Activated T-cell treated with anti-CD3 and anti-CD28 coated beads, Interleukin-2, amount 50 U/mL, for 24 hours (primary cell): Measurements from ENCODE around the gene ERP44.

Experiments used
- DNase-seq: peaks from one replicate; pipeline ENCODE4 v3.0.0-alpha.2; 2020
- H3K27ac Mint-ChIP-seq: 2 replicates; pipeline ENCODE4 v1.8.0; 2020; ENCODE audit warnings: mild to moderate bottlenecking, mixed read lengths
- H3K27me3 Mint-ChIP-seq: 2 replicates; pipeline ENCODE4 v1.8.0; 2020; ENCODE audit warnings: mixed read lengths
- H3K36me3 Mint-ChIP-seq: 2 replicates; pipeline ENCODE4 v1.8.0; 2020; ENCODE audit warnings: low read depth, mixed read lengths
- H3K4me1 Mint-ChIP-seq: 2 replicates; pipeline ENCODE4 v1.8.0; 2020; ENCODE audit warnings: low read depth, mixed read lengths
- H3K4me3 Mint-ChIP-seq: 2 replicates; pipeline ENCODE4 v1.8.0; 2020; ENCODE audit warnings: mild to moderate bottlenecking, moderate library complexity, mixed read lengths
- H3K9me3 Mint-ChIP-seq: 2 replicates; pipeline ENCODE4 v1.8.0; 2020; ENCODE audit warnings: mixed read lengths

The ERP44 gene

DNA sequence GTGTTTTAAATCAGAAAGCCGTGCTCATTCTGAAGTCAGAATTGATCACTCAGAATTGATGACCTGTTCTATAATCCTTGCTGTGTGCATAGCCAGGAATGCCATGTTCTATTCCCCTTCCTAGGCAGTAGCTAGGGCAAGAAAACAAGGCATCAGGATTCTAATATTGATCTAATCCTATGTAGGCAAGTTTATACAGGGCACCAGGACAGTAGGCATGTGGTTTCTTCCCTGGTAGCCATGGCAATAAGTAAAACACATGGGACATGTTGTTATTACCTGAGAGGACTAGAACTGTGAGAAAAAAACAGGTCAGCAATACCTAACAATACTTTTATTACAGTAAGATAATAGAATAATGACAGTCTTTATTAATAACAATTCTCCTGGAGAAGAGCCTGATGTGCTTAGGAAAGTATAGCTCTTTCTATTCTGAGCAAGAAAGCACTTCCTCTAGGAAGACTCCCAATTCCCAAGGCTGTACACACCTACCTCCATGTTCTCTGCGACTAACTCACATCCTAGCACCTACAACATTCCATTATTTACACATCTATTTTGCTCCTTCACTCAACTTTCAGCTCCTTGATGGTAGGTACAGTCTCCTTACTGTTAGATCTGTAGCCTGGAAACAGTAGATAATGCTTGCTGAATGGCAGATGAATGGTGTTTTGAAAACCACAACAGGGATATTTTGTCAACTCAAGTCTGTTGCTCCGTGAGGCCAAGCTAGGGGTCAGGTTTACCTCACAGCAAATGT lies 121.6 kb downstream of the ERP44 start:
- Mint-ChIP-seq H3K27ac (peak overlapping the region; percentile 9), H3K4me3 (no peak overlapping the region), H3K27me3 (no peaks in the 10 kb centered on the region), H3K36me3 (peaks cover 52% of the 10 kb centered on the region), H3K4me1 (no peaks in the 10 kb centered on the region), H3K9me3 (no peaks in the 10 kb centered on the region)
- no peak for DNase-seq

DNA sequence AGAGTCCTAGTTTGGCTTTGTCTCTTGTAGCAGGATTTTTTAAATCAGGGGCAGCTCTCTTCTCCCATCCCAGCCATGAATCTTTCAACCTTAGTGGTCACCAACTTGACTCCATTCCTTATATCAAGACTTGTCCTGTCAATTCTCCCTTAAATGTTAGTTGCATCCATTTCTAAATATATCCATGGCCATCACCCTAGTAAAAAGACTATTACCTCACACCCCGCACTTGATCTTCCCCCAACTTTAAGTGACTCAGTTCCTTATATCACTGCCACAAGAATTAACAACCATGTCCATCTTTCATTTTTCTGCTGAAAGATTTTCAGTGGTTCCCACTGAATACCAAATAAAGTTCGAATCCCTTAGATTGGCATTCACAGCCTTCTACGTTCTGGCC lies 125.3 kb downstream of the ERP44 start:
- Mint-ChIP-seq H3K27me3 (no peaks in the 10 kb centered on the region), H3K36me3 (peaks cover 56% of the 10 kb centered on the region), H3K27ac (no peak overlapping the region), H3K4me3 (no peak overlapping the region), H3K9me3 (no peaks in the 10 kb centered on the region), H3K4me1 (no peaks in the 10 kb centered on the region)
- DNase-seq: no peak

DNA sequence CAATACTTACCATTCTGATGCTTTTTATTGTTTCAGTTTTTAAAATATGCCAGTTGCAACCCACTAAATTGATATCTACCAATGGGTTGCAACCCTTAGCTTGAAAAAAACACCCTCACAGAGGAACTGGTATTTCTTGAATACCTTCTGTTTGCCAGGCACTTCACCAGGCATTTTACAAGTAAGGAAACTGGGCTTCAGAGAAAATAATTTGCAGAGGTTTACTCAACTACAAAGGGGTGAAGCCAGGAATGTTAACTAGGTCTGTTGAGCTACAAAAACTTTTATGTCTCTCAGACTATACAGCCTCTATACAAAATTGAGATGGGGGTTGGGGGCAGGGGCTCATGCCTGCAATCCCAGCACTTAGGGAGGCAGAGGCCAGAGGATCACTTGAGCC lies 127.4 kb downstream of the ERP44 start:
- H3K27ac Mint-ChIP-seq: no peak overlapping the region
- no peak for DNase-seq
- no peaks in the 10 kb centered on the region for H3K27me3 Mint-ChIP-seq
- H3K9me3 Mint-ChIP-seq: no peaks in the 10 kb centered on the region
- H3K4me3 Mint-ChIP-seq: no peak overlapping the region
- H3K36me3 Mint-ChIP-seq: peaks cover 65% of the 10 kb centered on the region
- no peaks in the 10 kb centered on the region for H3K4me1 Mint-ChIP-seq

DNA sequence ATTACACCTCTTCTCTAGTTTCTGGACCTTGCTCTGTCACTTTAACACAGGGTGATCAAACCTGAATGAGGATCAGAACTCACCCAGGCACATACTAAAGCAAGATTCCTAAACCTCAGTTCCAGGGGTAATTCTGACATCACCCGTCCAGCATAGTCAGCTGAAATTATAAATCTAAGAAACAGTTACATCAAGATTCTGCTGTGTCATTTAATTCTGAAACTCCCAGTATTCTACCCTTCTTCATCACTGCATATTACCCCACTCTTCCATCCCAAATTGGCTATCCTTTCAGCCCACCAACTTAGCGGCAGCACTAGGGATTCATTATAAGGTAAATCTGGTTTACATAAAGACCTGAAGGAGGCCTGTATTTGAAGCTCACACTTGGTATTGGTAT lies 128.3 kb downstream of the ERP44 start:
- H3K27ac Mint-ChIP-seq: peak overlapping the region; percentile 24
- no peak overlapping the region for H3K4me3 Mint-ChIP-seq
- H3K9me3 Mint-ChIP-seq: no peaks in the 10 kb centered on the region

DNA sequence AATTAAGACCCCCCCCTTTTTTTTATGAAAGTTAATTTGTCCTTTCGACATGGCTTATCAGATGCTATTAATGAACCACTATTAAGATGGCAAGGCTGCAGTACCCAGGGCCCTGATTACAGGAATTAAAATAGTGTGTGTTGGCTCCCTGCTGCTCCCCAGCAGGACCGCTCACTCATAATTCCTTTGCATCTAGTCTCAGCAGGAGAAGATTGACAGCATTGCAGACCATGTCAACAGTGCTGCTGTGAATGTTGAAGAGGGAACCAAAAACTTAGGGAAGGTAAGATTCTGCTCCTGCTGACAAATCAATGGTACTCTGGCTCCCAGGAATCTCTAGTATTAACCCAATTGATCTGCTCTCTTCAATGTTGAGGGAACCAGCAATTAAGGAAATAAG lies 131.3 kb downstream of the ERP44 start:
- H3K36me3 Mint-ChIP-seq: peaks cover 58% of the 10 kb centered on the region

More for the DNA sequence above, 128.3 kb downstream of the ERP44 start:
- Mint-ChIP-seq H3K36me3 (peaks cover 61% of the 10 kb centered on the region), H3K27me3 (no peaks in the 10 kb centered on the region), H3K4me1 (no peaks in the 10 kb centered on the region)
- DNase-seq: no peak

DNA sequence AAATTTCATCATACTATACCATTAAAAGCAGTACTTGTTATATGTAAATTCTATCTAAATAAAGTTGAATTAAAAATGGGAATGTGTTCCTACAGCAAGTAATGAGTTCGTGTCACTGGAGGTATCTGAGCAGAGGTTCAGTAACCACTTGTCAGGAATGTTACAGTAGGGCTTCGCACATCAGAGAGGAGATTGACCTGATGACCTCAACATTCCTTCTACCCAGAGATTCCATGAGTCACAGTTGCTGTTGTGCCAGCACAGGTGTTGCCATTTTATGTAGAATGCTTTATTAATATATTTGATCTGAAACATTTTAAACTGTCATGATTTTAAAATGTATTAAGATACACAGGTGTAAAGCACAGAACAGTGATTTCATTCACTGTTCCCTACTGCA lies 132.1 kb downstream of the ERP44 start:
- peaks cover 60% of the 10 kb centered on the region for H3K36me3 Mint-ChIP-seq

More for the DNA sequence above, 131.3 kb downstream of the ERP44 start:
- H3K27ac Mint-ChIP-seq: no peak overlapping the region
- no peaks in the 10 kb centered on the region for H3K4me1 Mint-ChIP-seq
- no peak overlapping the region for H3K4me3 Mint-ChIP-seq
- no peaks in the 10 kb centered on the region for H3K9me3 Mint-ChIP-seq
- DNase-seq: no peak
- no peaks in the 10 kb centered on the region for H3K27me3 Mint-ChIP-seq

DNA sequence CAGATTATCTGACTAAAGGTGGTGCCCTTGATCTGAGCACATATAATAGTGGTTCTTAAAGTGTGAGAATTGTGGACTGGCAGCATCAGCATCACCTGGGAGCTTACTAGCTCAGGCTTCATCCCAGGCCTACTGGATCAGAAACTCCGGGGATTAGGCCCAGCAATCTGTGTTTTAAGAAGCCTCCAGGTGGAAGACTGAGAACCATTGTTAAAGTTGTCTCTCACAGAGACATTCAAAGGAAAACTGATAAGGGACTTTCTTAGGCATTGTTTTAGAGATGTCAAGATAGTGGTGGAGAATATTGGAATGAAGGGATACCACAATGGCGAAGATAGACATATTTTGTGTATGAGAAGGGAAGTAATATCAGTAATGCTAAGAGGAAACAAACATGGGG lies 132.8 kb downstream of the ERP44 start:
- DNase-seq: no peak
- Mint-ChIP-seq H3K27ac (no peak overlapping the region), H3K36me3 (peaks cover 68% of the 10 kb centered on the region), H3K9me3 (no peaks in the 10 kb centered on the region), H3K4me1 (no peaks in the 10 kb centered on the region), H3K27me3 (no peaks in the 10 kb centered on the region), H3K4me3 (no peak overlapping the region)

More for the DNA sequence above, 132.1 kb downstream of the ERP44 start:
- no peak overlapping the region for H3K4me3 Mint-ChIP-seq
- no peaks in the 10 kb centered on the region for H3K27me3 Mint-ChIP-seq
- H3K4me1 Mint-ChIP-seq: no peaks in the 10 kb centered on the region
- H3K27ac Mint-ChIP-seq: no peak overlapping the region
- H3K9me3 Mint-ChIP-seq: no peaks in the 10 kb centered on the region
- DNase-seq: no peak

DNA sequence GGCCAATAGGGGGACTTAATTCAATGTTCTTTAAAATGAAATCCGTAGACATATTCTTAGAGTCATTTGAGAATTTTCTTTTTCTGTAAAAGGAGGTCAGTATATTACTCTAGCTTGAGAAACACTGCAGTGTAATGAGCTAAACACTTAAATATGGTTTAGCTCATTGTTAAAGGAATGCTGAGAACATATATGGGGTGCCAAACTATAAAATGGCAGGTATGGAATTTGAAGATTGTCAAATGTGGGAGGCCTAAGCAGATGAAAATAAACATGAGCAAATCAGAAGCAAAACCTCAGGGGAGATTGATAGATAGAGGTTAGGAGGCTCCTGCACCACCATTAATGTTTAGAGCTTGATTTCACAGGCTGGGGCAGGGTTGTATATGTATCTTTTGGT lies 134.5 kb downstream of the ERP44 start:
- Mint-ChIP-seq H3K27me3 (no peaks in the 10 kb centered on the region), H3K4me1 (no peaks in the 10 kb centered on the region), H3K27ac (no peak overlapping the region), H3K36me3 (peaks cover 63% of the 10 kb centered on the region), H3K9me3 (no peaks in the 10 kb centered on the region), H3K4me3 (no peak overlapping the region)
- DNase-seq: no peak

DNA sequence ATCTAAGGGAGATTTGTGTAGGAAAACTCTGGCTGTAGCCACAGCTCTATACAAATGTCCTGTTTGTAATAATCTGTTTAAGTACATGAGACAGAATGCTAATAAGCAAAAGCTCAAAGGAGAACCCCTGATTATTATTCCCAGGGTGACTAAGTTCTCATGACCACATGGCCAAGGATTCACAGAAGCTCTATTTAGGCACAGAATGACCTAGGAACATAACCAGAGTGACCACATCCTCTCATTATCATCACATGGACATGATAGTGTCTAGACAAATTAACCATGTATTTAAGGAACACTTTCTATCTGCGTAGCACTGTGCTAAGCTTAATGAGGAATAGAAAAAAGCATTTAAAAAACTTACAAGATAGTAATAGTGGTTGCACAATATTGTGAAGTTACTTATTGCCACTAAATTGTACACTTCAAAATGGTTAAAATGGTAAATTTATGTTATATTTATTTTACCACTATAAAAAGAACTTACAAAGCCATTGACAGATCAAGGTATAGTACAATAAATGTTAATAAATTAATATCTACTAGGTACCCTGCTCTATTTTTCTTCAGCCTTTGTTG lies 136.0 kb downstream of the ERP44 start:
- Mint-ChIP-seq H3K4me1 (no peaks in the 10 kb centered on the region), H3K9me3 (no peaks in the 10 kb centered on the region), H3K4me3 (no peak overlapping the region), H3K36me3 (peaks cover 61% of the 10 kb centered on the region), H3K27ac (no peak overlapping the region), H3K27me3 (no peaks in the 10 kb centered on the region)
- DNase-seq: no peak

DNA sequence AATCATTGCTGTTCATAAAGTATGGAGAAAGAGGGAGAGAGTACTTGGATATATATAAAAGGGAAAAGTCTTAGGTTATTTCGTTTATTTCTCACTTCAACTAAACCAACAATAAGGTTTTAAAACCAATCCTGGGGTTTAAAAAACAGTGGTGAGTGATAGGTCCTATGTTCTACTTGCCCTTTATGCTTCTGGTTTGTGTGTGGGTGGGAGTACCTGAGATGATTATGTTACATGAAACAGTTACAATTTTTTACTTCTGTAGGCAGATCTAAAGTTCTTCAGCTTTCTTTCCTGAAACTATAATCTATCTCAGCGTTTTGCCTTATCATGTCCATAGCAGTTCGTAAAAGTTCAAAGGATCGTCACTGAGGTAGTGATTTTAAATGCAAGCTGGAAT lies 143.2 kb downstream of the ERP44 start:
- Mint-ChIP-seq H3K27ac (peak overlapping the region; percentile 69), H3K27me3 (no peaks in the 10 kb centered on the region), H3K4me1 (peaks cover 31% of the 10 kb centered on the region), H3K4me3 (peak overlapping the region; percentile 23), H3K36me3 (peaks cover 52% of the 10 kb centered on the region), H3K9me3 (no peaks in the 10 kb centered on the region)
- DNase-seq: no peak

DNA sequence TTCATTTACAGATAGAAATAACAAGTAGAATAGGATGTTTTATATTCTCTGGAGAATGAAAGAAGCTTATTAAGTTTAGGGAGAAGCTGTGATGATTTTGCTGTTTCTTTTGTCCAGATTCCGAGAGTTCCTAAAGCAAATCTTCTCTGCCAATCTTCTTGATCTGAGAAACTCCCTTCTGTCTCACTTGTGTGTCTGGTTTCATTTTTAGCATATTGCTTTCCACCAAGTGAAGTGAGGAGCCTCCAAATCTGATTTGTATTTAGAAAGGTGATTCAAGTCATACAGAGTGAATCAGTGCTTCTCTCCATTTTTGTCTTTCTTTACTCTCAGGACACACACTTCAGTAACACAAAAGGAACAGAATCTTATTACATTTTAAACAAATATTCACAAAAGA lies 144.0 kb downstream of the ERP44 start:
- Mint-ChIP-seq H3K9me3 (no peaks in the 10 kb centered on the region), H3K27ac (peak overlapping the region; percentile 85), H3K36me3 (peaks cover 51% of the 10 kb centered on the region), H3K4me1 (peaks cover 34% of the 10 kb centered on the region), H3K4me3 (peak overlapping the region; percentile 15), H3K27me3 (no peaks in the 10 kb centered on the region)
- DNase-seq: no peak

DNA sequence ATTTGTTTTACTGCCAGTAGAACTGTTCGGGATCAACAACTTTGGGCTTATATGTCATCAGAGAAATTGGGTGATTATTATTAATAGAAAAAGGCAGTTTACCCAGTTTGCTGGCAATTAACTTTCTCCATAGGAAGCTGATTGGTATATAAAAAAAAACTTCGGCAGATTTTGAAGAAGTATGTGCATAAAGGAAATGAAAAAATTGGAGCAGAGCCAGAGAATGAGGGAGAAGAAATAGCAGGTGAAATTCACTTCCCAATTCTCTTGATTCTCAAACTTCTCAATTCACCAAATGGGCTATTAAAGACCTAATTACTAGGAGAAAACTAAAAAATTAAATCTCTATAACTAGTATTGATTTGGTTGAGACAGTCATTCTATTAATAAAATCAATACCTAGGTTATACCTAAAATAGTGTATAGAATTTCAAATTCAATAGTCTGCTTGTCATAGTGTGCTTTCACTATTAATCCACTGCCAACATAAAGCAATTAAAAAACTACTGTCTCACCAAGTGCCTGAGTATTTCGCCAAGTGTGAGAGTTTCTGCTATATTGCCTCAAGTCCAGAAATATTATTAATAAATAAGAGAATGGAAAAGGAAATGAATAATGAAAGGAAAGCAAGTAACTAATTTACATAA lies 144.8 kb downstream of the ERP44 start:
- no peak overlapping the region for H3K27ac Mint-ChIP-seq
- peaks cover 36% of the 10 kb centered on the region for H3K4me1 Mint-ChIP-seq
- H3K4me3 Mint-ChIP-seq: no peak overlapping the region
- no peaks in the 10 kb centered on the region for H3K9me3 Mint-ChIP-seq
- H3K36me3 Mint-ChIP-seq: peaks cover 47% of the 10 kb centered on the region
- no peaks in the 10 kb centered on the region for H3K27me3 Mint-ChIP-seq
- no peak for DNase-seq

DNA sequence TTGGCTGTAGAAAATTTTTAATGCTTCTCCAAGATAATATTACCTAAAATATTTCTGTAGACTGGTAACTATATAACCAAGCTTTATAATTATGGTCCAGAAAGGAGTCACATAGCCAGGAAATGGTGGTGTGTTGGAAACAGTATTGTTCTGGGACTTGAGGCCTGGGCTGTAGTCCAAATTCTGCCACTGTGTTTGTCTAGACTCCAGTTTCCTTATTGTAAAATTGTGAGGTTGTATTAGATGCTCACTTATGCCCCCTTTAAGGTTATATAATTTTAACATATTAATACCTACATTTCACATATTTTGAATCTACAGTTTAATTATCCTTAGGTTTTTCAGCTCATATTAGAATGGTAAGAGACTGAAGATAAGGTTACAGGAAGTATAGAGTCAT lies 149.9 kb downstream of the ERP44 start:
- Mint-ChIP-seq H3K27me3 (no peaks in the 10 kb centered on the region), H3K36me3 (peaks cover 31% of the 10 kb centered on the region), H3K4me3 (no peak overlapping the region), H3K4me1 (peaks cover 19% of the 10 kb centered on the region), H3K9me3 (no peaks in the 10 kb centered on the region), H3K27ac (no peak overlapping the region)
- DNase-seq: no peak

DNA sequence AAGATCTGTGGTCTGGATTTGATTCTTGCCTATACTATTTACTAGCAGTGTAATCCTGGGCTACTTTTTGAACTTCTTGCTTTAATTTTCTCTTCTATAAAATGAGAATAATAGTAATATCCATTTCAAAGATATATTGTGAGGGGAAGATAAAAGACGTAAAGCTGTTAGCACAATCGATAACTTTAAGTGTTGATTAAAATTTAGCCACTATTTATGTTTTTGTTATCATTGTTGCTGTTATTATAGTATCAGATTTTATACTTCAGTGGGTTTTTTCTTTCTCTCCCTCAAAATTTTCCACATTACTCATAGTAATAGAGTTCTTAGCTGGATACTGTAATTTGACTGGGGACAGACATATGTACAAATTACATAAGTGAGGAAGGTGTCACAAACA lies 150.3 kb downstream of the ERP44 start:
- Mint-ChIP-seq H3K27ac (no peak overlapping the region), H3K9me3 (no peaks in the 10 kb centered on the region), H3K4me1 (peaks cover 18% of the 10 kb centered on the region), H3K27me3 (no peaks in the 10 kb centered on the region), H3K36me3 (peaks cover 30% of the 10 kb centered on the region), H3K4me3 (no peak overlapping the region)
- DNase-seq: no peak

DNA sequence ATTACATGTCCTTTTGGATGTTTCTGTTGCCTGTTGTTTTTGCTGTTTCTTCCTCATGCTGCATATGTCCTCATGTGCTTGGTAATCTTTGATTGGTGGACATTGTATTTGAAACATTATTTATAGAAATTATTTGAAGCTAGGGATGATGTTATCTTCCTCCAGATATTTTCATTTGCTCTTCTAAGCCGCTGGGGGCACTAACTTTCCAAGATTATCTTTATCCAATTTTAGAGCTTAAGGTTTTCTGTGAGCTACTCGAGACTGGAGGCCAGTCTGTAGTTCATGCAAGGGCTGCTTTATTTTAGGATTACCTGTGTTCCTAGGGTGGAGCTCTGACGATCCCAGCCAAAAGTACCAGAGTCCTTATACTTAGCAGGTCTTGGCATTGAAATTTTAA lies 151.4 kb downstream of the ERP44 start:
- no peak overlapping the region for H3K27ac Mint-ChIP-seq
- H3K4me1 Mint-ChIP-seq: peaks cover 15% of the 10 kb centered on the region

More for the DNA sequence above, 151.4 kb downstream of the ERP44 start:
- Mint-ChIP-seq H3K36me3 (peaks cover 34% of the 10 kb centered on the region), H3K9me3 (no peaks in the 10 kb centered on the region), H3K27me3 (no peaks in the 10 kb centered on the region), H3K4me3 (no peak overlapping the region)
- no peak for DNase-seq
